SK-N-SH treated with all-trans-retinoic acid at 6 μM for 48 hours (cell line): ENCODE results near the gene DCST2.

Experiments used
- ATAC-seq: fragments of 200-7000 bp; cut with Tn5 transposase; 3 replicates; pipeline ENCODE4 v1.9.1; 2020; ENCODE audit warnings: mild to moderate bottlenecking, moderate library complexity
- BACH2 ChIP-seq: fragments of 250-450 bp; sonication (Bioruptor Pico); IDR thresholded peaks from 2 replicates; pipeline ENCODE4 v1.9.0; 2021; ENCODE audit warnings: mild to moderate bottlenecking, borderline replicate concordance
- CSDC2 ChIP-seq: fragments of 250-450 bp; sonication (Bioruptor Pico); IDR thresholded peaks from 2 replicates; pipeline ENCODE4 v1.5.0; 2020; ENCODE audit warnings: mild to moderate bottlenecking, moderate library complexity
- ESRRG ChIP-seq: fragments of 250-450 bp; sonication (Bioruptor Pico); IDR thresholded peaks from 2 replicates; pipeline ENCODE4 v1.6.1; 2021; ENCODE audit warnings: mild to moderate bottlenecking
- GLIS3 ChIP-seq: fragments of 250-450 bp; sonication (Bioruptor Pico); IDR thresholded peaks from 2 replicates; pipeline ENCODE4 v1.5.0; 2020; ENCODE audit warnings: mild to moderate bottlenecking, moderate library complexity
- ISL1 ChIP-seq: fragments of 250-450 bp; sonication (Bioruptor Pico); IDR thresholded peaks from 2 replicates; pipeline ENCODE4 v2.1.2; 2022; ENCODE audit warnings: mild to moderate bottlenecking, moderate library complexity
- PPARA ChIP-seq: fragments of 250-450 bp; sonication (Bioruptor Pico); IDR thresholded peaks from 2 replicates; pipeline ENCODE4 v1.5.0; 2020; ENCODE audit warnings: mild to moderate bottlenecking, borderline replicate concordance
- RARB ChIP-seq: fragments of 250-450 bp; sonication (Bioruptor Pico); IDR thresholded peaks from 2 replicates; pipeline ENCODE4 v1.8.0; 2021; ENCODE audit warnings: mild to moderate bottlenecking, moderate library complexity
- SNAI2 ChIP-seq: fragments of 250-450 bp; sonication (Bioruptor Pico); IDR thresholded peaks from 2 replicates; pipeline ENCODE4 v1.5.0; 2020; ENCODE audit warnings: mild to moderate bottlenecking, moderate library complexity
- TCF4 ChIP-seq: fragments of 250-450 bp; sonication (Bioruptor Pico); IDR thresholded peaks from 2 replicates; pipeline ENCODE4 v1.8.0; 2021; ENCODE audit warnings: mild to moderate bottlenecking, moderate library complexity, borderline replicate concordance
- TOX ChIP-seq: fragments of 250-450 bp; sonication (Bioruptor Pico); IDR thresholded peaks from 2 replicates; pipeline ENCODE4 v1.8.0; 2021; ENCODE audit warnings: mild to moderate bottlenecking, moderate library complexity, borderline replicate concordance
- ZC3H10 ChIP-seq: fragments of 250-450 bp; sonication (Bioruptor Pico); IDR thresholded peaks from 2 replicates; pipeline ENCODE4 v1.5.1; 2021; ENCODE audit warnings: mild to moderate bottlenecking, moderate library complexity
- ZFP3 ChIP-seq: fragments of 250-450 bp; sonication (Bioruptor Pico); IDR thresholded peaks from 2 replicates; pipeline ENCODE4 v1.5.0; 2020; ENCODE audit warnings: mild to moderate bottlenecking, moderate library complexity
- ZNF565 ChIP-seq: fragments of 450-650 bp; formaldehyde crosslinking; conservative IDR thresholded peaks from 2 replicates; pipeline ENCODE4 v1.5.0; 2020; ENCODE audit warnings: low read depth, mild to moderate bottlenecking, moderate library complexity
- ZNF70 ChIP-seq: fragments of 450-650 bp; formaldehyde crosslinking; IDR thresholded peaks from 2 replicates; pipeline ENCODE4 v1.5.0; 2020; ENCODE audit warnings: mild to moderate bottlenecking, moderate library complexity
- ZNF8 ChIP-seq: fragments of 450-650 bp; formaldehyde crosslinking; IDR thresholded peaks from 2 replicates; pipeline ENCODE4 v1.5.0; 2020; ENCODE audit warnings: mild to moderate bottlenecking, moderate library complexity
- TF ChIP-seq, protein P1 (sequence below): fragments of 250-450 bp; sonication (Bioruptor Pico); IDR thresholded peaks from 2 replicates; pipeline ENCODE4 v1.5.0; 2020; ENCODE audit warnings: mild to moderate bottlenecking, moderate library complexity
- TF ChIP-seq, protein P2 (sequence below): fragments of 250-450 bp; sonication (Bioruptor Pico); IDR thresholded peaks from 2 replicates; pipeline ENCODE4 v1.5.1; 2021; ENCODE audit warnings: mild to moderate bottlenecking, moderate library complexity
- TF ChIP-seq, protein P3 (sequence below): fragments of 250-450 bp; sonication (Bioruptor Pico); IDR thresholded peaks from 2 replicates; pipeline ENCODE4 v1.8.0; 2020; ENCODE audit warnings: mild to moderate bottlenecking, moderate library complexity, borderline replicate concordance
- TF ChIP-seq, protein P4 (sequence below): fragments of 250-450 bp; sonication (Bioruptor Pico); IDR thresholded peaks from 2 replicates; pipeline ENCODE4 v1.8.0; 2021; ENCODE audit warnings: low read depth, mild to moderate bottlenecking, moderate library complexity, borderline replicate concordance
- TF ChIP-seq, protein P5 (sequence below): fragments of 250-450 bp; sonication (Bioruptor Pico); IDR thresholded peaks from 2 replicates; pipeline ENCODE4 v1.5.1; 2020; ENCODE audit warnings: low read depth, mild to moderate bottlenecking, moderate library complexity

Gene DCST2

DNA sequence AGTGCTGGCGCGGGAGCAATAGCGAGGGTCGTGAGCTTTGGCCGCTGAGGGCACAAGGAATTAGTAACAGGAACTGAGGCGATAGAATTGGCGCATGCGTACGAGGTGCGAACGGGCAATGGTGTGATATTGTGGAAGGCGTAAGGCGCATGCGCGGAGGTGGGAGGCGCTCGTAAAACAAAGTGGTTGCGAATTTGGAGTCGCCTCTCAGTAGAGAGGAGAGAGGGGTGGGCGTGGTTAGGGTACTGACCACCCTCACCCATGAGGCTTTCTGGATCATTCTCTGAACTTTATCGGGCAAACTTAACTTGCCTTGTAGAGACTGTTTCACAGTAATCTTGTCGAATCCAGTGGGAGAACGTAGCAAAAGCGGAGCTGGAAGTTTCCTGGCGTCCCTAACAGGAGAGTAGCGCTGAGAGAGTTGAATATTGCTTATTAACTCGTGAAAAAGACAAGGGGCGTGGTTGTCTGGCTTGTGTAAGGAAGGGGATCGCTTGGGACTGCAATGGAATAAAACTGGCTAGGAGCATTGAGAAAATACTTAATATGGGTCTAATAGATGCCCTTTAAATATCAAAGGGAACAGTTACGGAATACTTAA lies 58.7 kb downstream of the DCST2 start:
- peak; percentile 22 for ATAC-seq
- TF ChIP-seq TCF4 (CRISPR knock-in tag) (no peak), ZFP3 (CRISPR knock-in tag) (no peak), ESRRG (no peak), RARB (no peak), TOX (CRISPR knock-in tag) (no peak), BACH2 (CRISPR knock-in tag) (no peak)
- TF ChIP-seq, protein P1, sequence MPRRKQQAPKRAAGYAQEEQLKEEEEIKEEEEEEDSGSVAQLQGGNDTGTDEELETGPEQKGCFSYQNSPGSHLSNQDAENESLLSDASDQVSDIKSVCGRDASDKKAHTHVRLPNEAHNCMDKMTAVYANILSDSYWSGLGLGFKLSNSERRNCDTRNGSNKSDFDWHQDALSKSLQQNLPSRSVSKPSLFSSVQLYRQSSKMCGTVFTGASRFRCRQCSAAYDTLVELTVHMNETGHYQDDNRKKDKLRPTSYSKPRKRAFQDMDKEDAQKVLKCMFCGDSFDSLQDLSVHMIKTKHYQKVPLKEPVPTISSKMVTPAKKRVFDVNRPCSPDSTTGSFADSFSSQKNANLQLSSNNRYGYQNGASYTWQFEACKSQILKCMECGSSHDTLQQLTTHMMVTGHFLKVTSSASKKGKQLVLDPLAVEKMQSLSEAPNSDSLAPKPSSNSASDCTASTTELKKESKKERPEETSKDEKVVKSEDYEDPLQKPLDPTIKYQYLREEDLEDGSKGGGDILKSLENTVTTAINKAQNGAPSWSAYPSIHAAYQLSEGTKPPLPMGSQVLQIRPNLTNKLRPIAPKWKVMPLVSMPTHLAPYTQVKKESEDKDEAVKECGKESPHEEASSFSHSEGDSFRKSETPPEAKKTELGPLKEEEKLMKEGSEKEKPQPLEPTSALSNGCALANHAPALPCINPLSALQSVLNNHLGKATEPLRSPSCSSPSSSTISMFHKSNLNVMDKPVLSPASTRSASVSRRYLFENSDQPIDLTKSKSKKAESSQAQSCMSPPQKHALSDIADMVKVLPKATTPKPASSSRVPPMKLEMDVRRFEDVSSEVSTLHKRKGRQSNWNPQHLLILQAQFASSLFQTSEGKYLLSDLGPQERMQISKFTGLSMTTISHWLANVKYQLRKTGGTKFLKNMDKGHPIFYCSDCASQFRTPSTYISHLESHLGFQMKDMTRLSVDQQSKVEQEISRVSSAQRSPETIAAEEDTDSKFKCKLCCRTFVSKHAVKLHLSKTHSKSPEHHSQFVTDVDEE (CRISPR knock-in tag), result no peak
- TF ChIP-seq, protein P2, sequence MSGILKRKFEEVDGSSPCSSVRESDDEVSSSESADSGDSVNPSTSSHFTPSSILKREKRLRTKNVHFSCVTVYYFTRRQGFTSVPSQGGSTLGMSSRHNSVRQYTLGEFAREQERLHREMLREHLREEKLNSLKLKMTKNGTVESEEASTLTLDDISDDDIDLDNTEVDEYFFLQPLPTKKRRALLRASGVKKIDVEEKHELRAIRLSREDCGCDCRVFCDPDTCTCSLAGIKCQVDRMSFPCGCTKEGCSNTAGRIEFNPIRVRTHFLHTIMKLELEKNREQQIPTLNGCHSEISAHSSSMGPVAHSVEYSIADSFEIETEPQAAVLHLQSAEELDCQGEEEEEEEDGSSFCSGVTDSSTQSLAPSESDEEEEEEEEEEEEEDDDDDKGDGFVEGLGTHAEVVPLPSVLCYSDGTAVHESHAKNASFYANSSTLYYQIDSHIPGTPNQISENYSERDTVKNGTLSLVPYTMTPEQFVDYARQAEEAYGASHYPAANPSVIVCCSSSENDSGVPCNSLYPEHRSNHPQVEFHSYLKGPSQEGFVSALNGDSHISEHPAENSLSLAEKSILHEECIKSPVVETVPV, result no peak
- TF ChIP-seq, all 23 proteins: peak for 0

DNA sequence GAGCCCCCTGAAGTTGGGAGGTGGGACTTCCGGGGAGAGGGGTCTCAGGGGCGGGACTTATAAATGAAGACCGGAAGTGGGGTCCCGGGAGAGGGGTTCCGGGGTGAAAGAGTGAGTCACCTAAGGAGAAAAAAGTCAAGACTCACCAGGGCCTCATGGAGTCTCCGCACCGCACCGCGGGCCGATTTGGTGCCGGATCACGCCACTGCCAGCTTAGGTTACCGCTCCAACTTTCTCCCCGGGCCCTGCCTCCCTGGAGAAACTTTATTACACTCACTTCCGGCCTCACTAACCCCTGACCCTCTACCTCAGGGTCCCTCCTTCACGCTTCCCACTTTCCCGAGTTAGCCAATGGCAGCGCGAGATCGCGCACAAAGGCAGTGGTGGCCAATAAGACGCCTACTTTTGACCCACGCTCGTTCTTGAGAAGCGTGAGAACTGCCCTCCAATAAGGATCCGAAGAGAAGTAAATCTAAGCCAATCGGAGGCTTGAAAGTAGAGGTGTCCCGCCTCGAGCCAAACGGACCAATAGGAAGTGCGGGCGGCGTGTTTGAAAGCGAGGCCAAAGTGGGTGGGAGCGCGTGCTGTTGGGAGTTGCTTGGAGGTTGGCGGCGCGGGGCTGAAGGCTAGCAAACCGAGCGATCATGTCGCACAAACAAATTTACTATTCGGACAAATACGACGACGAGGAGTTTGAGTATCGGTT lies 59.3 kb downstream of the DCST2 start, which contains the start of gene CKS1B:
TSS of gene CKS1B (plus strand) at position 580 of the 706 bp plus-strand sequence. CDS start at position 645, 65 bp downstream.
- ATAC-seq, result peak; percentile 71
- TF ChIP-seq ZC3H10 (CRISPR knock-in tag), result peak; percentile 34; the same call in 1 of the 2 replicates
- TF ChIP-seq, protein P3, sequence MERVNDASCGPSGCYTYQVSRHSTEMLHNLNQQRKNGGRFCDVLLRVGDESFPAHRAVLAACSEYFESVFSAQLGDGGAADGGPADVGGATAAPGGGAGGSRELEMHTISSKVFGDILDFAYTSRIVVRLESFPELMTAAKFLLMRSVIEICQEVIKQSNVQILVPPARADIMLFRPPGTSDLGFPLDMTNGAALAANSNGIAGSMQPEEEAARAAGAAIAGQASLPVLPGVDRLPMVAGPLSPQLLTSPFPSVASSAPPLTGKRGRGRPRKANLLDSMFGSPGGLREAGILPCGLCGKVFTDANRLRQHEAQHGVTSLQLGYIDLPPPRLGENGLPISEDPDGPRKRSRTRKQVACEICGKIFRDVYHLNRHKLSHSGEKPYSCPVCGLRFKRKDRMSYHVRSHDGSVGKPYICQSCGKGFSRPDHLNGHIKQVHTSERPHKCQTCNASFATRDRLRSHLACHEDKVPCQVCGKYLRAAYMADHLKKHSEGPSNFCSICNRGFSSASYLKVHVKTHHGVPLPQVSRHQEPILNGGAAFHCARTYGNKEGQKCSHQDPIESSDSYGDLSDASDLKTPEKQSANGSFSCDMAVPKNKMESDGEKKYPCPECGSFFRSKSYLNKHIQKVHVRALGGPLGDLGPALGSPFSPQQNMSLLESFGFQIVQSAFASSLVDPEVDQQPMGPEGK (CRISPR knock-in tag), result no peak
- TF ChIP-seq, protein P4, sequence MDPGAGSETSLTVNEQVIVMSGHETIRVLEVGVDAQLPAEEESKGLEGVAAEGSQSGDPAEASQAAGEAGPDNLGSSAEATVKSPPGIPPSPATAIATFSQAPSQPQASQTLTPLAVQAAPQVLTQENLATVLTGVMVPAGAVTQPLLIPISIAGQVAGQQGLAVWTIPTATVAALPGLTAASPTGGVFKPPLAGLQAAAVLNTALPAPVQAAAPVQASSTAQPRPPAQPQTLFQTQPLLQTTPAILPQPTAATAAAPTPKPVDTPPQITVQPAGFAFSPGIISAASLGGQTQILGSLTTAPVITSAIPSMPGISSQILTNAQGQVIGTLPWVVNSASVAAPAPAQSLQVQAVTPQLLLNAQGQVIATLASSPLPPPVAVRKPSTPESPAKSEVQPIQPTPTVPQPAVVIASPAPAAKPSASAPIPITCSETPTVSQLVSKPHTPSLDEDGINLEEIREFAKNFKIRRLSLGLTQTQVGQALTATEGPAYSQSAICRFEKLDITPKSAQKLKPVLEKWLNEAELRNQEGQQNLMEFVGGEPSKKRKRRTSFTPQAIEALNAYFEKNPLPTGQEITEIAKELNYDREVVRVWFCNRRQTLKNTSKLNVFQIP (CRISPR knock-in tag), result 0 out of 2 replicates have a peak, but pooled peaks have one; percentile 51
- peak; percentile 30; the same call in 1 of the 2 replicates for TF ChIP-seq TOX (CRISPR knock-in tag)
- peak; percentile 61; the same call in 1 of the 2 replicates for TF ChIP-seq RARB
- TF ChIP-seq ISL1, result no peak
- no peak for TF ChIP-seq PPARA (CRISPR knock-in tag)
- TF ChIP-seq, protein P5, sequence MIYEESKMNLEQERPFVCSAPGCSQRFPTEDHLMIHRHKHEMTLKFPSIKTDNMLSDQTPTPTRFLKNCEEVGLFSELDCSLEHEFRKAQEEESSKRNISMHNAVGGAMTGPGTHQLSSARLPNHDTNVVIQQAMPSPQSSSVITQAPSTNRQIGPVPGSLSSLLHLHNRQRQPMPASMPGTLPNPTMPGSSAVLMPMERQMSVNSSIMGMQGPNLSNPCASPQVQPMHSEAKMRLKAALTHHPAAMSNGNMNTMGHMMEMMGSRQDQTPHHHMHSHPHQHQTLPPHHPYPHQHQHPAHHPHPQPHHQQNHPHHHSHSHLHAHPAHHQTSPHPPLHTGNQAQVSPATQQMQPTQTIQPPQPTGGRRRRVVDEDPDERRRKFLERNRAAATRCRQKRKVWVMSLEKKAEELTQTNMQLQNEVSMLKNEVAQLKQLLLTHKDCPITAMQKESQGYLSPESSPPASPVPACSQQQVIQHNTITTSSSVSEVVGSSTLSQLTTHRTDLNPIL (CRISPR knock-in tag), result no peak

DNA sequence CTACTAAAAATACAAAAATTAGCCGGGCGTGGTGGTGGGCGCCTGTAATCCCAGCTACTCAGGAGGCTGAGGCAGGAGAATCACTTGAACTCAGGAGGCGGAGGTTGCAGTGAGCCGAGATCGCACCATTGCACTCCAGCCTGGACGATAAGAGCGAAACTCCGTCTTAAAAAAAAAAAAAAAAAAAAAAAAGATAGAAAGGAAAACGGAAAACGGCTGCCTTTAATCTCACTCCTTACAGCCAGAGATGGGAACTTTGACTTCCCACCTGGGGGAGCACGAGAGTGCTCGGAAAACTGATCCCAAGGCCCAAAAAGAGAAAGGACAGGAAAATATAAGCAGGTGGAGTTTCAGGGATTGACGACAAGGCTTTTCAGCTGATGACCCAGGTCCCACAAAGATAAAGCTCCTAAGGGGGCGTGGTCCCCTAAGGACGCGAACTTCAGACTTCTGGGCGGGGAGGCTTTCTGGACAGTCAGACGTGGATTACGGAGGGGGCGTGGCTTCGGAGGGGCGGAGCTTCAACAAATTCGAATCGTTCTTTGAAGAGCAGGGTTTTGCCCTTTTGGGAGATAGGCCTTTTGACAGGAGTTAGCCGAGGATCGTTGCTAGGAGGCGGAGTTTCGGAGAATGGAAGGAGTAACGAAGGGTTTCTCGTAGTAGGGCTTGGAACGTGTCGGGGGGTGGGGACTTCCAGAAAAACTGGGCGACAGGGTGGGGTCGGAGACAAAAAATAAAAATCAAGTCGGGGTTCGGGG lies 60.1 kb downstream of the DCST2 start:
- ATAC-seq, result peak; percentile 25
- TF ChIP-seq, protein P3 (CRISPR knock-in tag), result no peak
- no peak for TF ChIP-seq ZNF70 (CRISPR knock-in tag)
- TF ChIP-seq SNAI2, result no peak
- no peak for TF ChIP-seq BACH2 (CRISPR knock-in tag)
- no peak for TF ChIP-seq ZNF565 (CRISPR knock-in tag)
- TF ChIP-seq ISL1, result no peak
- TF ChIP-seq, protein P2, result no peak
- TF ChIP-seq GLIS3 (CRISPR knock-in tag), result no peak
- no peak for TF ChIP-seq CSDC2
- TF ChIP-seq, protein P5 (CRISPR knock-in tag), result no peak
- TF ChIP-seq TOX (CRISPR knock-in tag), result no peak
- TF ChIP-seq ZNF8 (CRISPR knock-in tag), result no peak
- TF ChIP-seq ESRRG, result no peak
- TF ChIP-seq RARB, result no peak
